ENCODE data around the gene EEA1. TPM values are rescaled to one million over a fixed set of nuclear protein-coding genes. Genes with fewer than 3 reads are reported as not detected.

EEA1 gene
- total and polyA plus RNA-seq, 10 of the 15 experiments (the other 5 are each of a cell fraction or from before 2014, with no cell fraction given), result 5.5 to 40.3 (median 13.5) TPM

DNA sequence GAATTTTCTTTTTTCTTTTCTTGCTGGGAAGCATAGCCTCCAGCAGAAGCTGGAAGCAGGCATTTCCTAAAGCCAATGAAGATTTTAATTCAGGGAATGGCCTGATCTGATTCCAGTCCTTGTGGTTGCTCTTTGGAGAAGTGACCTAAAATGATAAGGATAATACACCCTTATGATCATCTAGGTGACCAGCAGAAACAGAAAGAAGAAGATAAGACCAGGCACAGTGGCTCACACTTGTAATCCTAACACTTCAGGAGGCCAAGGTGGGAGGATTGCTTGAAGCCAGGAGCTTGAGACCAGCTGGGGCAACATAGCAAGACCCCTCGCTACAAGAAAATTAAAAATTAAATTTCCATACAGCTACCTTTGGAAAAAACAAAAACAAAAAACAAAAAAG, 51.2 kb downstream of the EEA1 start:
- TF ChIP-seq PAX8 (IDR thresholded peaks at IDR 0.05) (no peak), STAT1 (conservative IDR thresholded peaks at IDR 0.05) (no peak), NR2C1 (IDR thresholded peaks at IDR 0.05) (no peak)
- TF ChIP-seq, protein P1, sequence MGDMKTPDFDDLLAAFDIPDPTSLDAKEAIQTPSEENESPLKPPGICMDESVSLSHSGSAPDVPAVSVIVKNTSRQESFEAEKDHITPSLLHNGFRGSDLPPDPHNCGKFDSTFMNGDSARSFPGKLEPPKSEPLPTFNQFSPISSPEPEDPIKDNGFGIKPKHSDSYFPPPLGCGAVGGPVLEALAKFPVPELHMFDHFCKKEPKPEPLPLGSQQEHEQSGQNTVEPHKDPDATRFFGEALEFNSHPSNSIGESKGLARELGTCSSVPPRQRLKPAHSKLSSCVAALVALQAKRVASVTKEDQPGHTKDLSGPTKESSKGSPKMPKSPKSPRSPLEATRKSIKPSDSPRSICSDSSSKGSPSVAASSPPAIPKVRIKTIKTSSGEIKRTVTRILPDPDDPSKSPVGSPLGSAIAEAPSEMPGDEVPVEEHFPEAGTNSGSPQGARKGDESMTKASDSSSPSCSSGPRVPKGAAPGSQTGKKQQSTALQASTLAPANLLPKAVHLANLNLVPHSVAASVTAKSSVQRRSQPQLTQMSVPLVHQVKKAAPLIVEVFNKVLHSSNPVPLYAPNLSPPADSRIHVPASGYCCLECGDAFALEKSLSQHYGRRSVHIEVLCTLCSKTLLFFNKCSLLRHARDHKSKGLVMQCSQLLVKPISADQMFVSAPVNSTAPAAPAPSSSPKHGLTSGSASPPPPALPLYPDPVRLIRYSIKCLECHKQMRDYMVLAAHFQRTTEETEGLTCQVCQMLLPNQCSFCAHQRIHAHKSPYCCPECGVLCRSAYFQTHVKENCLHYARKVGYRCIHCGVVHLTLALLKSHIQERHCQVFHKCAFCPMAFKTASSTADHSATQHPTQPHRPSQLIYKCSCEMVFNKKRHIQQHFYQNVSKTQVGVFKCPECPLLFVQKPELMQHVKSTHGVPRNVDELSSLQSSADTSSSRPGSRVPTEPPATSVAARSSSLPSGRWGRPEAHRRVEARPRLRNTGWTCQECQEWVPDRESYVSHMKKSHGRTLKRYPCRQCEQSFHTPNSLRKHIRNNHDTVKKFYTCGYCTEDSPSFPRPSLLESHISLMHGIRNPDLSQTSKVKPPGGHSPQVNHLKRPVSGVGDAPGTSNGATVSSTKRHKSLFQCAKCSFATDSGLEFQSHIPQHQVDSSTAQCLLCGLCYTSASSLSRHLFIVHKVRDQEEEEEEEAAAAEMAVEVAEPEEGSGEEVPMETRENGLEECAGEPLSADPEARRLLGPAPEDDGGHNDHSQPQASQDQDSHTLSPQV (IDR thresholded peaks at IDR 0.05), result no peak
- no peak overlapping the region for H3K27ac ChIP-seq (ENCODE audit: control insufficient read depth, insufficient read depth)
- H3K9me3 ChIP-seq (replicated peaks; ENCODE audit: control insufficient read depth, insufficient read depth, low read length), result no peaks in the 10 kb centered on the region
- intact Hi-C loops (cut with micrococcal nuclease; ENCODE audit: unreplicated experiment), result no loop called here
- no peaks in the 10 kb centered on the region for H4K20me1 ChIP-seq (ENCODE audit: control insufficient read depth, insufficient read depth)
- ATAC-seq (no peak), DNase-seq (ENCODE audit: low read depth, low spot score) (no peak), FAIRE-seq (no peak)
- peaks cover 0 to 3% of the 10 kb centered on the region in 2 experiments; a peak in 1 of 4 replicates for H3K36me3 ChIP-seq (ENCODE audit: control insufficient read depth in 2 of 2, insufficient read depth in 2 of 2, low read length in 1 of 2)
- ChIA-PET SMC1A (ENCODE audit: uncharacterized antibody, unreplicated experiment) (interaction anchor here (0.9 kb wide), 1 partner anchor 17 kb away, joined by 3 read pairs; no protein-coding TSS in a partner anchor), POLR2A (no interaction called here), RAD21 (ENCODE audit: unreplicated experiment) (no interaction called here), CTCF (interaction anchor here (0.8 to 1.1 kb wide), 2 partner anchors 27 to 138 kb away, joined by 3 to 4 read pairs; no protein-coding TSS in a partner anchor)
- 100% methylated on average over 1 of the region's 1 CpG for whole genome bisulfite sequencing (ENCODE audit: insufficient coverage, insufficient replicate concordance, low lambda C conversion rate, missing lambda C conversion rate)
- H3K79me2 ChIP-seq (ENCODE audit: control insufficient read depth, insufficient read depth, low read length), result no peaks in the 10 kb centered on the region
- no peak overlapping the region for H3K9ac ChIP-seq (ENCODE audit: control insufficient read depth, insufficient read depth, low read length)
- H3K4me3 ChIP-seq, result no peak overlapping the region
- no TSS peak for BruUV-seq (replicated peaks)
- H3K4me1 ChIP-seq (ENCODE audit: control insufficient read depth, insufficient read depth, low read length), result no peaks in the 10 kb centered on the region
- H2AFZ ChIP-seq (ENCODE audit: control insufficient read depth, low read depth, low read length), result no peak overlapping the region
- H3K4me2 ChIP-seq (ENCODE audit: control insufficient read depth, insufficient read depth), result no peak overlapping the region
- no peaks in the 10 kb centered on the region for H3K27me3 ChIP-seq (replicated peaks in 1 of 2; ENCODE audit: control insufficient read depth in 2 of 2, insufficient read depth in 2 of 2, low read length in 1 of 2)
- in situ Hi-C loops (cut with MboI), result no loop called here
